CD4-positive, alpha-beta T cell (primary cell): Measurements from ENCODE around the gene UVSSA. TPM values are rescaled to one million over a fixed set of nuclear protein-coding genes. Genes with fewer than 3 reads are reported as not detected.

ENCODE experiments used
- ATAC-seq: fragments of 200-7000 bp; cut with Tn5 transposase; one replicate; pipeline ENCODE4 v1.10.0; 2022; ENCODE audit warnings: mild to moderate bottlenecking; ENCODE audit not compliant: poor library complexity
- CTCF ChIA-PET: fragments of 350-600 bp; sonication (Branson Sonifier 250); formaldehyde crosslinking; loops from one replicate; lab custom pipeline; 2021; ENCODE audit warnings: antibody characterized with exemption, inconsistent platforms; lab: Charles Lee
- POLR2A ChIA-PET: fragments of 350-600 bp; sonication (Branson Sonifier 250); formaldehyde crosslinking; loops from one replicate; lab custom pipeline; 2021; ENCODE audit warnings: antibody characterized with exemption, inconsistent platforms; lab: Charles Lee
- DNase-seq, 14 experiments: peaks; one replicate each; pipeline ENCODE4 v3.0.0-alpha.2; 2013 to 2020; ENCODE audit warnings: mixed read lengths in 2 of 14
- H3K27ac ChIP-seq, 2 donors: one replicate each; pipeline versions ENCODE4 v1.5.1 to v1.7.0; 2013; ENCODE audit warnings: low read length in 2 of 2, low read depth in 1 of 2, mild to moderate bottlenecking in 1 of 2
- H3K27me3 ChIP-seq, 2 experiments: 1 replicate in 1 of 2; 2 replicates in 1 of 2; pipeline versions ENCODE4 v1.6.1 to v1.7.0; 2013; ENCODE audit warnings: low read length in 2 of 2, control low read depth in 1 of 2, mild to moderate bottlenecking in 1 of 2, moderate library complexity in 1 of 2; ENCODE audit not compliant: insufficient read depth in 2 of 2, control insufficient read depth in 1 of 2
- H3K36me3 ChIP-seq: one replicate; pipeline ENCODE4 v1.6.1; 2013; ENCODE audit warnings: low read length, control low read depth; ENCODE audit not compliant: insufficient read depth
- H3K4me1 ChIP-seq: one replicate; pipeline ENCODE4 v1.6.1; 2013; ENCODE audit warnings: low read length, control low read depth; ENCODE audit not compliant: insufficient read depth
- H3K4me3 ChIP-seq: one replicate; pipeline ENCODE4 v1.5.1; 2013; ENCODE audit warnings: mild to moderate bottlenecking, low read length, moderate library complexity
- H3K9me3 ChIP-seq, 2 experiments: 1 replicate in 1 of 2; 2 replicates in 1 of 2; pipeline versions ENCODE4 v1.6.1 to v1.7.0; 2013; ENCODE audit warnings: low read length in 2 of 2, mild to moderate bottlenecking in 2 of 2, control low read depth in 1 of 2, moderate library complexity in 1 of 2; ENCODE audit not compliant: control insufficient read depth in 1 of 2, insufficient read depth in 1 of 2
- H3K27ac Mint-ChIP-seq: one replicate; pipeline ENCODE4 v1.8.0; 2020; ENCODE audit warnings: mixed read lengths
- H3K27me3 Mint-ChIP-seq: one replicate; pipeline ENCODE4 v1.8.0; 2021; ENCODE audit warnings: mixed read lengths
- H3K36me3 Mint-ChIP-seq: one replicate; pipeline ENCODE4 v1.8.0; 2021; ENCODE audit warnings: low read depth, mixed read lengths
- H3K4me1 Mint-ChIP-seq: one replicate; pipeline ENCODE4 v1.8.0; 2021; ENCODE audit warnings: low read depth, mixed read lengths
- H3K4me3 Mint-ChIP-seq: one replicate; pipeline ENCODE4 v1.8.0; 2020; ENCODE audit warnings: mild to moderate bottlenecking, mixed read lengths
- H3K9me3 Mint-ChIP-seq: one replicate; pipeline ENCODE4 v1.8.0; 2020; ENCODE audit warnings: mixed read lengths
- intact Hi-C, 2 experiments: fragments of 100-400 bp; cut with DNase I in 1 of 2; cut with micrococcal nuclease in 1 of 2; formaldehyde crosslinking; loops; one replicate each; pipeline versions ENCODE4 v1.15.1 to v1.9.0; 2023 to 2025; cut with DNase I, micrococcal nuclease
- total RNA-seq, 174 experiments: library from RNA in 2 of 174; stranded (reverse) in 2 of 174; gene quantifications; one replicate each; pipeline ENCODE4 v1.2.3 and lab custom pipeline; 2021 to 2026
- TF ChIP-seq, protein P1 (sequence below): fragments of 200-600 bp; IDR thresholded peaks from one replicate; pipeline ENCODE4 v1.8.0; 2022; ENCODE audit warnings: antibody characterized with exemption, mild to moderate bottlenecking

The UVSSA gene
- total RNA-seq, 2 experiments from 2014 or later, result 31.1 to 33.1 TPM

DNA sequence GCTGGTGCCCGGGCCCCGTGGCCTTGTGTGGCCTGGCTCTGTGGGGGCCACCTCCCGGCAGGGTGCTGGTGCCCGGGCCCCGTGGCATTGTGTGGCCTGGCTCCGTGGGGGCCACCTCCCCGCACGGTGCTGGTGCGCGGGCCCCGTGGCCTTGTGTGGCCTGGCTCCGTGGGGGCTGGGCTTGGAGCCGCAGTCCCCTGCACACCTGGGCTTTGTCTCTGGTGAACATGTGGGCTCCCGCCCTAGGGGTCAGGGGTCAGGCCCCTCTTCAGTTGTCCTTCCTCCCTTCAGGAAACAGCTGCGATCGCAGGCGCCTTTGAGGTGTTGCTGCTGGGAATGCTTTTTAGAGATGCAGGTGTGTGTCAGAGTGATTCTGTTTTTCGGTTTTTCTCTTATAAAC lies 17.2 kb downstream of the UVSSA start:
- Mint-ChIP-seq H3K27me3 (no peaks in the 10 kb centered on the region), H3K4me1 (no peaks in the 10 kb centered on the region), H3K27ac (no peak overlapping the region), H3K36me3 (peaks cover 11% of the 10 kb centered on the region), H3K9me3 (no peaks in the 10 kb centered on the region), H3K4me3 (no peak overlapping the region)
- H3K27me3 ChIP-seq, result no peaks in the 10 kb centered on the region
- ATAC-seq (no peak), DNase-seq (no peak)
- no peak overlapping the region for H3K4me3 ChIP-seq
- H3K9me3 ChIP-seq, result no peaks in the 10 kb centered on the region
- no peak overlapping the region for H3K27ac ChIP-seq
- CTCF ChIA-PET, result no interaction called here
- POLR2A ChIA-PET, result no interaction called here
- intact Hi-C loops, result no loop called here
- no peaks in the 10 kb centered on the region for H3K4me1 ChIP-seq
- TF ChIP-seq, protein P1, sequence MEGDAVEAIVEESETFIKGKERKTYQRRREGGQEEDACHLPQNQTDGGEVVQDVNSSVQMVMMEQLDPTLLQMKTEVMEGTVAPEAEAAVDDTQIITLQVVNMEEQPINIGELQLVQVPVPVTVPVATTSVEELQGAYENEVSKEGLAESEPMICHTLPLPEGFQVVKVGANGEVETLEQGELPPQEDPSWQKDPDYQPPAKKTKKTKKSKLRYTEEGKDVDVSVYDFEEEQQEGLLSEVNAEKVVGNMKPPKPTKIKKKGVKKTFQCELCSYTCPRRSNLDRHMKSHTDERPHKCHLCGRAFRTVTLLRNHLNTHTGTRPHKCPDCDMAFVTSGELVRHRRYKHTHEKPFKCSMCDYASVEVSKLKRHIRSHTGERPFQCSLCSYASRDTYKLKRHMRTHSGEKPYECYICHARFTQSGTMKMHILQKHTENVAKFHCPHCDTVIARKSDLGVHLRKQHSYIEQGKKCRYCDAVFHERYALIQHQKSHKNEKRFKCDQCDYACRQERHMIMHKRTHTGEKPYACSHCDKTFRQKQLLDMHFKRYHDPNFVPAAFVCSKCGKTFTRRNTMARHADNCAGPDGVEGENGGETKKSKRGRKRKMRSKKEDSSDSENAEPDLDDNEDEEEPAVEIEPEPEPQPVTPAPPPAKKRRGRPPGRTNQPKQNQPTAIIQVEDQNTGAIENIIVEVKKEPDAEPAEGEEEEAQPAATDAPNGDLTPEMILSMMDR, result no peak
- H3K36me3 ChIP-seq, result peaks cover 28% of the 10 kb centered on the region

DNA sequence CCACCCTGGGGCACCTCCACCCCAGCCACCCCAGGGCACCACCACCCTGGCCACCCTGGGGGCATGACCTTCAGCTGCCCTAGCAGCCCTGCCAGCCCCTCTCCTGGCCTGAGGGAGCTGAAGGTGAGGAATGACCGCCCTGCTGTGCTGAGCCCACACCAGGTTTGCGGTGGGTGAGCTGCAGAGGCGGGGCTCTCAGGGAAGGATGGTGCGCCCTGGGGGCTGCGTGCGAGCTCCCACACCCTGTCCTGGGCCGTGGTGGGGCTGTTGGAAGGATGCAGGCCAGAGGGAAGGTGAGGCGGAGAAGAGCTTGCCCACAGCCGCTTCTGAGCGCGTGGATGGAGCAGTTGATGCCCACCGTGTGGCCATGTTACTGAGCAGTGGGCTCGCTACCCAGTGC lies 17.7 kb downstream of the UVSSA start:
- POLR2A ChIA-PET, result no interaction called here
- no peak for ATAC-seq

DNA sequence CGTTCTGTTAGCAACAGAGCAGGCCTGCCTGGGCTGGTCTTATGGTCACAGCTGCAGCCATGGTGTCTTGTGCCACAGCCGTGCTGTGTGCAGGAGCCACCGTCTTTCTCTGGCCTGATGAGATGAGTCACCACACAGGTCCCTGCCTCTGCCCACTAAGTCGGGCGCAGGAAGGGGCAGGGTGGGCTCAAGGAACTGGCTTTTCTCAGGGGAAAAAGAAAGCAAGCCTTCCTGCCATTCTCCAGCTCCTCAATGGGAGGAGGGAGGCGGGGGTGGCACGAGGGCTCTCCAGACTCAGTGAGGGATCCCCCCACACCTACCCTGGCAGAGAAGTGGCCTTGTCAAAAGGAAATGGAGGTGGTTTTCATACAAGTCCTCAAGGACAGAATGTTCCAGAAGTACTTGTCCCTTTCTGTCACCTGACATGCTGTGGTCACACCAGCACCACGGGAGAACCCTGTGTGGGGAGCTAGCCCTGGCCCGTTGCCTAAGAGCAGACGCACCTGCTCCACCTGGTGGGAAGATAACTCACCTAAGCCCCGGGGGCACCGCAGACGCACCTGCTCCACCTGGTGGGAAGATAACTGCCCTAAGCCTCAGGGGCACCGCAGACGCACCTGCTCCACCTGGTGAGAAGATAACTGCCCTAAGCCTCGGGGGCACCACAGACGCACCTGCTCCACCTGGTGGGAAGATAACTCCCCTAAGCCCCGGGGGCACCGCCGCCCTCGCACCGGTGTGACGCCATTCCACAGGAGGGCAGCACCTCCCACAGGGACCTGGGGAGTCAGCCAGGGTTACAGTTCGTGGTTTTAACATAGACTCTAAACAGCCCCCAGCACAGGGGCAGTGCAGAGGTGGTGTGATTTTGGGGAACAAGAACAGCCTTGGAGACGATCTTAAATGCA lies 18.5 kb downstream of the UVSSA start:
- Mint-ChIP-seq H3K36me3 (peaks cover 19% of the 10 kb centered on the region), H3K4me3 (no peak overlapping the region), H3K4me1 (no peaks in the 10 kb centered on the region), H3K27ac (no peak overlapping the region), H3K27me3 (no peaks in the 10 kb centered on the region), H3K9me3 (no peaks in the 10 kb centered on the region)
- H3K27ac ChIP-seq, result no peak overlapping the region
- intact Hi-C loops, result no loop called here
- CTCF ChIA-PET, result no interaction called here
- POLR2A ChIA-PET, result no interaction called here
- DNase-seq (peak in 1 of 14 experiments; percentile 4), ATAC-seq (no peak)
- H3K4me3 ChIP-seq, result no peak overlapping the region
- H3K9me3 ChIP-seq, result no peaks in the 10 kb centered on the region
- H3K36me3 ChIP-seq, result peaks cover 28% of the 10 kb centered on the region
- TF ChIP-seq, protein P1, result no peak
- H3K4me1 ChIP-seq, result no peaks in the 10 kb centered on the region
- no peaks in the 10 kb centered on the region for H3K27me3 ChIP-seq

More for the DNA sequence above, 17.7 kb downstream of the UVSSA start:
- TF ChIP-seq, protein P1, result no peak
- Histone ChIP-seq H3K27me3 (no peaks in the 10 kb centered on the region), H3K36me3 (peaks cover 28% of the 10 kb centered on the region), H3K4me1 (no peaks in the 10 kb centered on the region), H3K9me3 (no peaks in the 10 kb centered on the region), H3K4me3 (no peak overlapping the region), H3K27ac (no peak overlapping the region)
- Mint-ChIP-seq H3K27me3 (no peaks in the 10 kb centered on the region), H3K9me3 (no peaks in the 10 kb centered on the region), H3K36me3 (peaks cover 16% of the 10 kb centered on the region), H3K4me3 (no peak overlapping the region), H3K27ac (no peak overlapping the region), H3K4me1 (no peaks in the 10 kb centered on the region)
- CTCF ChIA-PET, result no interaction called here
- DNase-seq, result no peak
- intact Hi-C loops, result no loop called here
